Jurkat, Clone E6-1 (cell line): ENCODE results near the gene INPP5A.

ENCODE experiments used
- DNase-seq: peaks from one replicate; pipeline ENCODE4 v3.0.0-alpha.2; 2011; ENCODE audit warnings: low read depth, low spot score
- H3K4me3 ChIP-seq: 2 replicates; pipeline ENCODE4 v1.5.1; 2011; ENCODE audit warnings: mild to moderate bottlenecking, low read length, control low read depth, moderate library complexity

Gene INPP5A

GRCh38 chr10:132643709-132644526 is 106.3 kb downstream of the INPP5A start:
- no peak overlapping the region for H3K4me3 ChIP-seq
- no peak for DNase-seq

GRCh38 chr10:132644527-132645246 is 107.1 kb downstream of the INPP5A start:
- no peak for DNase-seq
- H3K4me3 ChIP-seq: no peak overlapping the region

GRCh38 chr10:132645247-132645530 is 107.6 kb downstream of the INPP5A start:
- H3K4me3 ChIP-seq: no peak overlapping the region
- no peak for DNase-seq

GRCh38 chr10:132645630-132646442 is 108.2 kb downstream of the INPP5A start:
- no peak for DNase-seq
- H3K4me3 ChIP-seq: no peak overlapping the region

GRCh38 chr10:132646443-132647097 is 109.0 kb downstream of the INPP5A start:
- no peak for DNase-seq
- H3K4me3 ChIP-seq: no peak overlapping the region

- no peak overlapping the region for H3K4me3 ChIP-seq
- DNase-seq: no peak
Measured at GRCh38 chr10:132647424-132647823, 109.8 kb downstream of the INPP5A start.

GRCh38 chr10:132648072-132648850 is 110.7 kb downstream of the INPP5A start:
- DNase-seq: no peak
- no peak overlapping the region for H3K4me3 ChIP-seq

- DNase-seq: no peak
- no peak overlapping the region for H3K4me3 ChIP-seq
Measured at GRCh38 chr10:132648851-132649528, 111.4 kb downstream of the INPP5A start.

- no peak overlapping the region for H3K4me3 ChIP-seq
Measured at GRCh38 chr10:132649651-132650360, 112.2 kb downstream of the INPP5A start.

GRCh38 chr10:132650611-132651250 is 113.1 kb downstream of the INPP5A start:
- no peak overlapping the region for H3K4me3 ChIP-seq
- no peak for DNase-seq

More at GRCh38 chr10:132649651-132650360, 112.2 kb downstream of the INPP5A start:
- DNase-seq: no peak

- H3K4me3 ChIP-seq: no peak overlapping the region
- DNase-seq: no peak
Measured at GRCh38 chr10:132651511-132652029, 114.0 kb downstream of the INPP5A start.

GRCh38 chr10:132652446-132652845 is 114.9 kb downstream of the INPP5A start:
- no peak overlapping the region for H3K4me3 ChIP-seq
- no peak for DNase-seq

- no peak overlapping the region for H3K4me3 ChIP-seq
- no peak for DNase-seq
Measured at GRCh38 chr10:132652936-132653590, 115.5 kb downstream of the INPP5A start.

- no peak overlapping the region for H3K4me3 ChIP-seq
- no peak for DNase-seq
Measured at GRCh38 chr10:132653721-132654120, 116.1 kb downstream of the INPP5A start.

GRCh38 chr10:132654121-132654571 is 116.6 kb downstream of the INPP5A start:
- no peak overlapping the region for H3K4me3 ChIP-seq
- DNase-seq: no peak
